ENCODE data around the gene FASTKD3. TPM values are rescaled to one million over a fixed set of nuclear protein-coding genes. Genes with fewer than 3 reads are reported as not detected.

FASTKD3 gene
- polyA plus RNA-seq, 1 donor from 2014 or later, result 27.8 TPM

DNA sequence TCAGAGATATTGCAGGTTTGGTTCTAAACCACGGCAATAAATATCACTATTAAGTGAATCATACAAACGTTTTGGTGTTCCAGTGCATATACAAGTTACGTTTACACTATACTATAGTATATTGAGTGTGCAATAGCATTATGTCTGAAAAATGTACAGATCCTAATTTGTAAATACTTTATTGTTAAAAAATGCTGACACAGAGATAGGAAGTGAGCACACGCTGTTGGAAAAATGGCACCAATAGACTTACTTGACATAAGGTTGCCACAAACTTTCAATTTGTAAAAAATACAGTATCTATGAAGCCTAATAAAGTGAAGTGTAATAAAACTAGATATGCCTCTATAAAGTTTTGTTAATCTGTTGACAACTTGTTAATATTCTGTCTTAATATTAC, 33.8 kb downstream of the FASTKD3 start:
- Histone ChIP-seq H3K27ac (ENCODE audit: low read length) (no peak overlapping the region), H3K36me3 (ENCODE audit: insufficient read depth, low read length) (no peaks in the 10 kb centered on the region), H2AFZ (ENCODE audit: low read depth, low read length) (no peak overlapping the region), H3K9ac (ENCODE audit: low read length) (no peak overlapping the region), H3K9me2 (ENCODE audit: insufficient read depth, low read length) (no peaks in the 10 kb centered on the region), H3F3A (ENCODE audit: insufficient read depth, low read length, poor library complexity, severe bottlenecking) (no peaks in the 10 kb centered on the region), H3K4me3 (ENCODE audit: low read length) (no peak overlapping the region), H3K27me3 (ENCODE audit: insufficient read depth, low read depth, low read length) (no peaks in the 10 kb centered on the region), H3K9me3 (ENCODE audit: low read length) (no peaks in the 10 kb centered on the region), H3K79me2 (replicated peaks; ENCODE audit: insufficient read depth, low read length) (no peaks in the 10 kb centered on the region), H3K4me2 (ENCODE audit: low read length) (no peak overlapping the region), H4K20me1 (ENCODE audit: insufficient read depth) (no peaks in the 10 kb centered on the region)
- no peak for TF ChIP-seq EP300 (conservative IDR thresholded peaks at IDR 0.05; ENCODE audit: poor library complexity, severe bottlenecking)
- no peak for TF ChIP-seq EZH2 (IDR thresholded peaks at IDR 0.05; ENCODE audit: borderline replicate concordance, insufficient read depth, low read length, poor library complexity, severe bottlenecking)
- TF ChIP-seq CTCF (IDR thresholded peaks at IDR 0.05; ENCODE audit: poor library complexity, severe bottlenecking), result no peak
- TF ChIP-seq MXI1 (conservative IDR thresholded peaks at IDR 0.05; ENCODE audit: poor library complexity, severe bottlenecking), result no peak
- no peak for TF ChIP-seq TAF1 (IDR thresholded peaks at IDR 0.05; ENCODE audit: low read depth)
- no peak for TF ChIP-seq SMC3 (conservative IDR thresholded peaks at IDR 0.05; ENCODE audit: poor library complexity)

GRCh38 chr5:7828269-7828668, 40.6 kb downstream of the FASTKD3 start:
- no peak overlapping the region for H3K27ac ChIP-seq (ENCODE audit: low read length)
- H4K20me1 ChIP-seq (ENCODE audit: insufficient read depth), result no peaks in the 10 kb centered on the region
- H3K4me2 ChIP-seq (ENCODE audit: low read length), result no peak overlapping the region
- no peaks in the 10 kb centered on the region for H3F3A ChIP-seq (ENCODE audit: insufficient read depth, low read length, poor library complexity, severe bottlenecking)
- TF ChIP-seq REST (IDR thresholded peaks at IDR 0.05; ENCODE audit: borderline replicate concordance), result no peak
- TF ChIP-seq CTCF (IDR thresholded peaks at IDR 0.05; ENCODE audit: poor library complexity, severe bottlenecking), result no peak
- no peak for TF ChIP-seq SMC3 (conservative IDR thresholded peaks at IDR 0.05; ENCODE audit: poor library complexity)
- TF ChIP-seq TAF1 (IDR thresholded peaks at IDR 0.05; ENCODE audit: low read depth), result no peak
- H3K79me2 ChIP-seq (replicated peaks; ENCODE audit: insufficient read depth, low read length), result no peaks in the 10 kb centered on the region
- H3K4me3 ChIP-seq (ENCODE audit: low read length), result no peak overlapping the region
- no peaks in the 10 kb centered on the region for H3K9me3 ChIP-seq (ENCODE audit: low read length)
- no peaks in the 10 kb centered on the region for H3K36me3 ChIP-seq (ENCODE audit: insufficient read depth, low read length)
- H3K27me3 ChIP-seq (ENCODE audit: insufficient read depth, low read depth, low read length), result no peaks in the 10 kb centered on the region
- no peak overlapping the region for H3K9ac ChIP-seq (ENCODE audit: low read length)
- H3K9me2 ChIP-seq (ENCODE audit: insufficient read depth, low read length), result no peaks in the 10 kb centered on the region
- no peak overlapping the region for H2AFZ ChIP-seq (ENCODE audit: low read depth, low read length)
